Kidney capillary endothelial cell (primary cell): ENCODE measurements around the gene MEGF6.

ENCODE experiments used
- DNase-seq: peaks from one replicate; pipeline ENCODE4 v3.0.0-alpha.2; 2018; ENCODE audit warnings: low spot score

MEGF6 gene

DNA sequence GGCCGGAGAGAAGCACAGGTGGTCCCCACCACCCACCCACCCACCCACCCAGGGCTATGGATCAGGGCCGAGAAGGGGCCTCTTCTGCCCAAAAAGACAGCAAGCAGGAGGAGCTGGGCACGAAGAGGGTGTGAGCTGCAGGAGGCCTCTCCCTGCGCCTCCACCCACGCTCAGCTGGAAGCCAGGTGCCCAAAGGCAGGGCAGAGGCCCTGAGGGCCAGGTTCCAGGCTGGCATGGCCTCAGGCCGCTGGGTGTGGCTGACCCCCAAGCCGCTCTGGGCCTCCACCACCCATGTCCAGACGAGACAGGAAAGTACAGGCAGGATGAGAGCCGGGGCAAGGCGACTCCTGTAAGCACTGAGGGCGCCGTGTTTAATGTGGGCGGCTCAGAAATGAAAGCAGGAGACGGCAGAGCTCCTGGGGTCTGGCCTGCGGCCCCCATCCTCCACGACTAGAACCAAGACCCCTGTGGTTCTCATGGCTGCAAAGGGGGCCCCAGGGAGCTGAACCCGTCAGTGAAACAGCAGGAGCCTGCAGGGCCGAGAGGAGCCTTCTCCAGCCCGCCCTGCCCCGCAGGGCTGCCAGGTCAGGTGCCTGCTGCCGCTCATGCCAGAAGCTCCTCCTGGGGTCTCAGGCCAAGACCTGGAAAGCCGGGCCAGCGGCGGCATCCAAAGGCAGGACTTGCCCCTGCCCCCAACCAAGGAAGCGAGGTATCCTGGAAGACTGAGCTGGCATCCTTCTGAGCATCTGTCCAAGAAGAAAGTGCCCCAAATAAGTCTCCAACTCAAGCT lies 56.0 kb downstream of the MEGF6 start:
- DNase-seq = no peak

DNA sequence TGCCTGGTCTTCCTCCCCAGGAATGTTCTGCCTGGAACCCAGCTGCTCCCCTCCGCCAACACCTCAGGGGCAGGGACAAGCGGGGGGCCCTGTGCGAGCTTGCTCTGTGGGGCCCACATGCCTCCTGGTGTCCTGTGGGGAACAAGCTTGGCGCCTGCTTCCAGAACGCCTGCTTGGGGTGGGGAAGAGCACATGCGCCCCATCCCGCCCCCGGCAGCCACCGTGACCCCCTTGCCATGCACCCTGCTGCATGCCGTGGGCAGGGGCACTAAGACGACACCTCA lies 57.4 kb downstream of the MEGF6 start:
- no peak for DNase-seq

DNA sequence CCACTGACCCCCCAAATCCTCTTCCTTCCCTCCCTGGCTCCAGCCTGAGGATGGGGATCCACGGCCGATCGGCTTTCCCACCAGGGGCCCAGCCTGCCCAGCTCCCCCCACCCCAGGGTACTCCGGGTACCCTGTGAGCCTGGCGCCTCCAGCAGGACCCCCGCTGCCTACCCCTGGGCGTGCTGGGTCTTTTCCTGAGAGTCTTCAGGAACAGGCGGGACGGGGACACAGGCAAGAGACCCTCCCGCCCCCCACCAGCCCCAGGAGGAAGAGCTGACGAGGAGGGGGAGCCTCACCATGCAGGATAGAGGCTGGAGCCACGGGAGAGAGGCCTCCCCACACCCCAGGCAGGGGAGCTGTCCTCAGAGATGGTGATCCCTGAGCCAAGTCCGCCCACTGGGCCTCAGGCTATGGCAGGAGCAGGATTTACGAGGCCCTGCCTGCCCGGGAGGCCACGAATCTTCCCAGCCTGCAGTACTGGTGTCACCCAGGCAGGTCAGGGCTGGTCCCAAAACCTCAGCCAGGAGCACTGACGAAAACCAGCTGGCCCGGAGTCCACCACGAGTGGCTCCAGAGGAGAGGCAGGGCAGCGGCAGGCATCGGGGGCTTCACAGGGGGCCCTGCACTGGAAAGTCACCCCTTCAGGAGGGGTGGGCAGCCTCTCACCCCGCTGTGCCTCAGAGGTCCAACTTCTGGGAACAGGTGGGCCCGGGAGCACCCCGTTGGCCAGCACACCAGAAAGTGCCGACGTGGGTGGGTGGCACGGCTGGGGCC lies 58.0 kb downstream of the MEGF6 start:
- no peak for DNase-seq

DNA sequence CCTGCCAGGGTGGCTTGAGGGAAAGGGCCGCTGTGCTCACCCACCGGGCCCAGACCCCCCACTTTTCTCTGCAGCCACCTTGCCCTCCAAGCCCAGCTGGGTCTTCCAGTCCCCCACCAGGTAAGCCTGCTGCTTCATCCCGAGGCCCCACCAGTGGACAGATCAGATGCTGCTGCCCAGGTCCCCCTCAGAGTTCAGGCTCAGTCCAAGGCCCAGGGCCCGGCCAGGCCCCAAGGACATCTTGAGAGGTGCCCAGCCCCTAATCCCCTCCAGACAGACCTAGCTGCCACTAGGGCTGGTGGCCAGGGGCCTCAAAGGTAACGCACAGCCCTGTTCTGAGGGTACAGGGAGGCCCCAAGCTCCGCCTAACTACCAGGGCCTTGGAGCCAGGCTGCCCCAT lies 58.6 kb downstream of the MEGF6 start:
- DNase-seq = no peak

DNA sequence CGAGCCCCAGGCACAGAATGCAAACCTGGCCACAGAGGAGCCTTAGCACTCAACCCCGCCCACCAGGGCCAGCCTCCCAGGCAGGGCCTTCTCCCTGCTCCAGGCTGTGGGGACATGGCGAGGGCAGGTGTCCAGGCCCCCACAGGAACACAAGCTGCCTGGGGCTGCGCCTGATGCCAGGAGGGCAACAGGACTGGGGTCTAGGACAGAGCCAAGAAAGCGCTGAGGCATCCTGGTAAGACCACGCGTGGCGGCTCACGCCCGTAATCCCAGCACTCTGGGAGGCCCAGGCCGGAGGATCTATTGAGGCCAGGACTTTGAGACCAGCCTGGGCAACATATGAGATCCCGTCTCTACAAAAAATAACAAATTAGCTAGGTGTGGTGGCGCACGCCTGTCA lies 59.1 kb downstream of the MEGF6 start:
- DNase-seq = no peak

DNA sequence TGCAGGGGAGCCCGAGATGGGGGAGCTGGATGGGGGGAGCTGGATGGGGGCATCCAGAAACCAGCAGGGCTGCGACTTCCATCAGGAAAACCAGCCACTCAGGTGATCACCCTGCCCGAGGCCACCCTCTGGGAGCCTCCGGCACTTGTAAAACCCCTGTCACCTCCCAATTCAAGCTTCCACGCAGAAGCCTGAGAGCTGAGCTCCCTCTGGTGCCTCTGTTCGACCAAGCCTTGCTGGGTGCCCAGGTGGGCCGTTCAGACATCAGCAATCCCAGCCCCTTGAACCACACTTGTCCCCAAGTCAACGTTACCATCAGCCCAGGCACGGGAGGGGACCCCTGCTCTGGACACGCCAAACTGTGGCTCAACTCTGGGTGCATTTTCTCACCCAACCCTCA lies 59.6 kb downstream of the MEGF6 start:
- no peak for DNase-seq

DNA sequence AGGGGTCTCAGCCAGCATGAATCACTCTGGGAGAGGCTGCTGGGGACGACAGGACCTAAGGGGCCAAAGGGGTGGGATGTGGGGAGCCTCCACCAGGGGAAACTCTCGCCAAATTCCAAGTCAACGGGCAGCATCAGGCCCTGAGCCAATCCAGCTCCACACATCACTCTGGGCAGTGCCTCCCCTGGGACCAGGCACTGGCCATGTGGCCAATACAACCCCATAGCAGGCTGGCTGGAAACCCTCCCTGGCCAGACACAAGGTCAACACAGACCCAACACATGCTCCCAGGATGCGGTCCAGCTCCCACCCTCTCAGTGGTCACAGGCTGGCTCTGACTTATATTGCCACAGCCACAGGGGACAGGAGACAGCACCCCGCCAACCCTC lies 60.0 kb downstream of the MEGF6 start:
- no peak for DNase-seq

DNA sequence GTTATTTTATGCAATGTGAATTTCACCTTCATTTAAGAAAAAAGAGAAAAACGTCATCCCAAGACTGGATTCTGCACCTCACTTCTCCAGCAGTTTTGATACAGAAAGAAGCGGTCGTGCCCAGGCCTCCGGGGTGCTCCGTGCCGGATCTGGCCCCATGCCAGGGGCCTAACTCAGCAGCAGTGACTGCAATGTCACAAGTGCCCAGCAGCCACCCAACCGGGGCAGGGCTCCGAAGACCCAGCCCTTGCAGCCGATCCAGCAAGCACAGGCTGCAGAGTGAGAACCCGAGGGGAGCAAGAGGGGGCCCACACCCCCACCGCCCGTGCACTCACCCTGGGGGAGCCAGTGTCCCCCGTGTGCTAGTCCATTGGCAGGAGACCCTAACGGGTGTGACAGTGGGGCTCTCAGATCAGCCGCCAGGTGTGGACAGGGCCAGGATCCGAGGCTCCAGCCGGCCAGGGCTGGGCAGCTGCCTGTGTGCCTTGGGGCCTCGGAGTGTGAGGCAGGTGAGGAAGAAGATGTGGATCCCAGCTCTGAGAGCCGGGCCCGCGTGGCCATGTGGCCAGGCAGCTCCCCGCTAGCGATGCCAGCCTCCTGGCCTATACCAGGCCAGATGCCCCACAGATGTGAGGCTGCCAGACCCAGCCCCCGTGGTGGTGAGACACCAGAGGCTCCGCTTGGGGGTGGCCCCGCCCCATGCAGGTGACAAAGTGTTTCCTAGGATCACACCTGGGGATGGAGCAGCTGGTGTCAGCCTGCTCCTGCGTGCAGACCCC lies 60.6 kb downstream of the MEGF6 start:
- DNase-seq = no peak

DNA sequence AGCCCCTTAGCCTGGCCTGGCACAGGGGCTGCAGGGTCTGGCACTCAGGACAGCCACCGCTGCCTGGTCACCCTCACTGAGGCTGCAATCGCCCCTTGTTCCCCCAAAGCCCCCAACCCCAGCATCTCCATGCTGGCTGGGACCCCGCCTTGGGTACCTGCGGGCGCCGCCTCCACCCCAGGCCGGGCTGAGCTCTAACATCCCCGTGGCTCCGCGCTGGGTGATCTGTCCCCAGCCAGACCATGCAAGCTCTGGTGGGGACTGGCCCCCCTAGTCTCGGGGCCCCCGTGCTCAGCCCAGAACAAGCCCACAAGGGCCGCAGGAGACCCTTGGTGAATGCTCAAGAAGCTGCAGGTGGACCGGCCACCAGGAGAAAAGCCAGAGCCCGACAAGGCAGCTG lies 62.4 kb downstream of the MEGF6 start:
- no peak for DNase-seq

DNA sequence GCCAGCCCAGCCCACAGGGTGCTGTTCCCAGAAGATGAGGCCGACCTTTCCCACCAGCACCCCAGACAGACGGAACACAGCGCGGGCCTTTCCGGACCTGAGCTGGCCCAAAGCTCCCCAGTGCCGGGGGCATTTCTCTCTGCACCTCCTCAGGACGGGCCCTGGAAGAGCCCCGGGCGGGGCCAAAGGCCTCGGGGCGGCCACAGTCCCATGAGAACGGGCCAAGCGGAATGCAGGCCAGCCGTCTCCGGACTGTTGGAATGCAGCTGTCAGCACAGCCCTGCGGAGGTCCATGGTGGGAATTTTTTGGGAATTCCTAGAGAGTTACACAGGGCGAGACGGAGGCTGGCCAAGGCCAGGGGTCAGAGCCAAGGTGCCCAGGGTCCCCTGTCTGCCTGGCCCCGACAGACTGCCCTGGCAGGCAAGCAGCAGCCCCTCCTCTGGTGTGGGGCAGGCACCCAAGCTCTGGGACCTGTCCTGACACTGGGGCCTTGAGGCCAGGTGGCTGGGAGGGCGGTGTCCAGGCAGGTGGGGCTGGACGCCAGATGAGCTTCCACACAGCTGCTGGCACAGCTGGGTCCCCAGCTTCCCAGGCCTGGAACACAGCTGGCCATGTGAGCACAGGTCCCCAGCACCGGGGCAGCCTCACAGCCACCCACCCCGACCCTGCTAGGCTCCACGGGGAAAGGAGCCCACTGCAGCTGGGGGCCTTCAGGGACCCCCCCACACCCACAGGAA lies 63.0 kb downstream of the MEGF6 start:
- no peak for DNase-seq

DNA sequence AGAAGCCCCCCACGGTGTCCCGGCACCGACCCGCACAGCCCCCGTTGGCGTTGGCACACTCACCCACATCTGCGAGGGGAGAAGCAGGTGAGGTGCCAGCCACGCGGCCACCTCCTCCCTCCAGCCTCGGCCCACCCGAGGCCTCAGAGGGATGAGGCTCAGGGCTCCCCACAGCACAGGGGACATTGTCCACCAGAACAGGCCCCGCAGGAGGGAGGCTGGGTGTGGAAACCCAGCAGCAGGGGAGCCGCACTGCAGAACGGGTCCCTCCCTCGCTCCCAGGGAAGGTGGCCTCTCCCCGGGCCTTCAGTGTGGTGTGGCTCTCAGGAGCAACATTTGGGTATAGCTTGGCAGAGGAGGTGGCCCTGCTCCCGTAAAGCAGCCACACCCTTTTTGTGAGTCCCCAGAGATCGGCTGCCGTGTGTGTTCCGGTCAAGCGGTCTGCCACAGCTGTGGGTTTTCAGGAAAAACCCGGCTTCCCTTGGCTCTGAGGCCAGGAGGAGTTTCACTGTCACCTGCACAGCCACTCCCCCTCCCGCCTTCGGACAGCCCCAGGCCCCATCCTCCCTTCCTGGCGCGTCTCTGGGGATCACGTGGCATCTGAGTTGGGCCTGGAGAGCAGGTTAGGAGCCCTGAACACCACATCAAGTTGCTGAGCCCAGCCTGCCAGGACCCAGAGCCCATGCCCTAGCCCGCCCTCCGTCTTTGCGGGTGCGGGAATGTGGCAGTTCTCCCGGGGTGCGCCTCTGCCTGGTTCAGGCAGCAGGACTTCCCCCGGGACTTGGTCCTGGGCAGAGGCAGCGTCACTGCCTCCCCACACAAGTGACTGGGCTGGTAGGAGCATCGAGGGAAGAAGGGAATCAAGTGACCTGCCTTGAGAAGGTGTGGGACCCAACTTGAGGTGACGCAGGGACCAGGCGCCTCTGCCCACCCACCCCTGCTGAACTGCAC lies 64.0 kb downstream of the MEGF6 start:
- no peak for DNase-seq

DNA sequence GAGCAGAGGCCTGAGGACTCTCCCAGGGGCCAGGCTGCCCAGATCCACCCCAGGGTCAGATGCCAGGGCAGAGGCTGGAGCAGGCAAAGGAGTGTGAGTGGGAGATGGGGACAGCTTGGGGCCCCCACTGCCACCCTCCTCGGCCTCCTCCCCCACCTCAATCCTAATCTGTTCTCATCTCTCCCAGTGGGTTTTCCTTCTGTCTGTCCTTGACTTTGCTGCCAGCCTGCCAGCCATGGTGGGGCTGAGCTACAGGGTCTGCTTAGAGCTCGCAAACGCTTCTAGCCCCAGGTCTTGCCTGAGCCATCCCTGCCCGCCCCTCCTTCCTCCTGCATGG lies 65.3 kb downstream of the MEGF6 start:
- DNase-seq = no peak

DNA sequence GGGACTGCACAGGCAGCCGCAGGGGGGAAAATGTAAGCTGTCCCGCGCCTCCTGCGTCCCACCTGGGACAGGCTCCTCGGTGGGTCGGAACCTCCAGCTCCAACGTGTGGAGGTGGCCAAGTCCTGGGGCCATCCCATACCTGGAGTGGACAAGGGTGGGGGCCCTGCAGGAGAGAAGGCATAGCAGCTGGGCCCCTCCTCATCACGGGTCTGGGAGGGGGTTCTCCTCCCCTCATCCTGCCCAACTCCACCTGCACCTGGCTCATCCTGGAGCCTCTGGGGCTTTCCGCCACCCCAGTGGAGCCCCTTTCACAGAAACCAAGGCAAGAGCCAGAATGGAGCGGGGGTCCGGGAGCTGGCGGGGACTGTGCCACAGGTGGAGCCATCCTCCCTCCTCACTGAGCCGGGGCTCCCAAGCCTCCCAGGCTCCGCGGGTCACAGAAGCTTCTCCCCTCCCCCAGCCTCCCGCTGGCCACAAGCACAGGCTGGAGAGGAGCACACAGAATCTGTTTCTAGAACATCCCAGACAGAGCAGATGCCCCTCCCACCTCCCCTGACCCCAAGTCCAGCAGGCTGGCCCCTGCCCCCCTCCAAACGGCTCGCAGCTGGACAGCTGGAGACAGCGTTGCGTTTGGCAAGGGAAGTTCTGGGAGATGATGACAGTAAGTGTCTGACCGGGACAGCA lies 65.8 kb downstream of the MEGF6 start:
- DNase-seq = no peak

DNA sequence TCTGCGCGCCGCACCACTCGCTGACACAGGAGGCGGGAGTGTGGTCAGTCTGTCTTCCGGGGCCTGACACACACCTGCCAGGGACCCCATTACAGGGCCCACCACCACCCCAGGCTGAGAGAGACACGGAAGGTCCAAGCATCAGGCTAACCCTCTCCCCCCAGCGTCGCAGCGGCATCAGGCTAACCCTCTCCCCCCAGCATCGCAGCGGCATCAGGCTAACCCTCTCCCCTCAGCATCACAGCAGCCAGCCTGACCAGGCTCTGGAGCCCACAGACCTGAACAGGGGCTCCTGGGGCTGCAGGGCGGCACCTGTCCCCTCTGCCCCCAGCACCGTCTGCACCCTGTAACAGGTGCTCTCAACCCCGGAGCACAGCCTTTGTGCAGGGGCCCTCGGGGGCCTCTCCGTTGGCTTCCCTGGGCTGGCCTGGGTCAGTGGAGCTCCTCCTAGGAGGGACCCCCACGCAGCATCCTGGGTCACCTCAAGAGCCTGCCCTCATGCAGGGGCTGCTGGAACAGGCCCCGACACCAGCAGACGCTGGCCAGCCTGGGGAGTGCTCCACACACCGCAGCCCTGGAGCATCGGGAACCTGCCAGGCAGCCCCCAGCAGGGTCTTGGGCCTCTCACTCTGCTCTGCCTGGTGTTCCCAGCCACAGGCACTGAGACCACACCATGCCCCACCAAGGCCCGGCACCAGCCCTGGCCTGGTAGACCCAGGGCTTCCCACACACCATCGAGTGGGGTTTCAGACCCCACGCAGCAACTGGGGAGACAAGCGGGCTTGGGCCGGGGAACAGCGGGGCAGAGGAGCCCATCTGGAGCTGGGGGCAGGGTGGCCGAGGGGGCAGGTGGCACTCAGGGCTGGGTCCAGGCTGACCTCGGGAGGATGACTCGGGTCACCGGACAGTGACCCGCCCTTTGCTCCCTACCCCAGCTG lies 67.0 kb downstream of the MEGF6 start:
- no peak for DNase-seq

DNA sequence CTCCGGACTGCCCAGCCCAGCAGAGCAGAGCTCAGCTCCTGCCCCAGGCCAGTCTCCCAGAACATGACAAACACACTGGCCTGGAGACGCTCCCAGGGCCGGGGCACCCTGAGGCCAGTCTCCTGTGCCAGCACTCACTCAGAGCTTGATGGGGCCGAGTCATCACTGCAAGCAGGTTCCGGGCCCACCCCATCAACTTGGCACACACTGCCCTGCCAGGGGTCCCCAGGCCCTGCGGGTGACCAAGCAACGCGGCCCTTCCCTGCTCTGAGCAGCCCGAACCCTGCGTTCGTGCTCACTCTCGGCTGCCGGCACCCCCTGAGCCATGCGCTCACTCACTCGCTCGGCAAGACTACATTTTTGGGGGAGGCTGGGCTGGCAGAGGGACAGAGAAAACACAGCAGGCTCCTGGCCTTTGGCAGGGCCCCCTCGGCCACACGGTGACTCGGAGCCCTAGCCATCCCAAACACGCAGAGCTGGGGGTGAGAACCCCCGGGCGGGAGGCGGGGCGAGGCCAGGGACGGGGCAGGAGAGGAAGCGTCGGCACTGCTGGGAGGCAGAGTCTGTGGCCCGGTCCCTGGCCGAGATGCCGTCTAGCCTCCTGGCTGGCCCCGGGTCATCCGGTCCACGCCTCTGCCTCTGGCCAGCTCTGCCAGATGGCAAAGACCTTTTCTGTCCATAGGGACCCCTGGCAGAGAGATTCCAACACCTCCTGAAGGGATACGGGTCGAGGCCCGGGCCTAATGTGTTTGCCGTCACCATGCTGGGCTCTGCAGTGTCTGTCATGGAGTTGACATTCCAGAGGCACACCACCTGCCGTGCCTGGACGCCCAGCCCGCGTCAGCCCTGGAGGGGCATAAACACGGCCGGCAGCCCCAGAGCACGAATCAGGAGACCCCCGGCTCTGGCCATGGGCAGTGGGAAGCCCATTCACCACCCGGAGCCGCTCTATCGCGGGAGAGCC lies 68.0 kb downstream of the MEGF6 start:
- no peak for DNase-seq

DNA sequence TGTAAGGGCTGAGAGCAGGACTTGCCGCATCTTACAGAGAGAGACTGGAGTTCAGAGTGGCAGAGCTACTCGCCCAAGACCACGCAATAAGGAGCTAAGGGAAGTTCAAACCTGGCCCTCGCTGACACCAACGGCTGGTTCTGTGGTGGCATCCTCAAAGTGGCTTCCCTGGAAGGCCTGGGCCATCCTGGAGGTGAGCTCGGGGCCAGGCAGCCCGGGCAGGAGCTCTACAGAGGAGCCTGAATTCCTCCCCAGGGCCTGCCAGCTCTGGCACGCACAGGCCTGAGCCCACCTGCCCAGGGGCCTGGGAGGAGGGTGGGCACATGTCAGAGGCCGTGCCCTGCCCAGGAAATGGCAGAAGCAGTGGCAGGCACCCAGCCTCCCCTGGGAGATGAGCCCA lies 68.6 kb downstream of the MEGF6 start:
- no peak for DNase-seq

DNA sequence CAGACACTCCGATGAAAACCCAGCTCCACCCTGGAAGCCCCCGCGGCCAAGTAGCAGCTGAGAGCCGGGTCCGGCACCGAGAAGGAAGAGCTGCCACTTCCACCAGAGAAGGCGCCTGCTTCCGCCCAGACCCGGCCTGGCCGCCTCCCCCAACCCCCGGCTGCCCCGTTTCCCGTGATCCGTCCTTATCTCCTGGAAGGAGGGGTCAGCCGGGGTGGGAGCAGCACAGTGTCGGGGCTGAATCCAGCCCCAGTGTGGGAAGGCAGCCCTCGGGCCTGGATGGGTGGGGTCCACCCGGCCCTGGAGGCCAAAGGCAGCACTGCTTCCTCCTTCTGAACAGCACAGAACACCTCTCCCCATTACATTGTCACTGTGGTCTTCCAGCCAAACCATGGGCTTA lies 69.4 kb downstream of the MEGF6 start:
- no peak for DNase-seq

DNA sequence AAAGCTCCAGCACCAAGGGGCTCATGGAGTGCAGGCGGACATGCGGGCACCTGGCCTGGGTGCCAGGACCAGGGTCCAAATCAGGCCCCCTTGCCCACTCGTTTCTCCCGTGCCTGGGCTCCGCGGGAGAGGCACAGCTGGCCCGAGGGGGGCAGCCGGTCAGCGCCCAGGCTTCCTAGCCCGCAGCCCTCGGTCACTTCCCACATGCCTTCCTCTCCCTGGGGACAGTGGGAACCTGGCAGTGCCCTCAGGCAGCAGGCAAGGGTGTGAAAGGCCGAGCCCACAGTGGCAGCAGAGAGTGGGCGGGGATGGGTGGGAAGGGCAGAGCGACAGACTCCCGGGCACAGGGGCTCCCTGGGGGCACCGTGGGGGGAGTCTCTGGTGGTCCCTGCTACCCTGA lies 69.8 kb downstream of the MEGF6 start:
- DNase-seq = no peak

DNA sequence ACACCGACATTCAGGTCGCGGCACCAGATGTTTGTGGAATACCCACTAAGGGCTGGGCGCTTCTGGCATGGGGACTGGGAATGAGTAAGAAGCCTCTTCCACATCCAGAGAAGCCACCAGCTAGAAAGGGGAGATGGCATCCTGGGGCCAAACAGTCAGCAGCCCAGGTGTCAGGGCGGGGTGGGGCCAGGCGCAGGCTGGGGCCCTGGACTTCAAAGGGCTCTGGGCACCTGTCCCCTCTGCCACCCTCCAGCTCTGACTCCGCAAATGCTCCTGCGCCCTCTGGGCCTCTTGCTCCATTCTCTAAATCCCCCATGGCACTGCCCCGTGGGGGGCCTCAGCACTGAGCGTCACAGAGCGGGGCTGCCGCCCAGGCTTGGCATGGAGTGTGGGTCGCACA lies 70.4 kb downstream of the MEGF6 start:
- no peak for DNase-seq
